ENCODE results near the gene UBAC1.

UBAC1 gene

DNA sequence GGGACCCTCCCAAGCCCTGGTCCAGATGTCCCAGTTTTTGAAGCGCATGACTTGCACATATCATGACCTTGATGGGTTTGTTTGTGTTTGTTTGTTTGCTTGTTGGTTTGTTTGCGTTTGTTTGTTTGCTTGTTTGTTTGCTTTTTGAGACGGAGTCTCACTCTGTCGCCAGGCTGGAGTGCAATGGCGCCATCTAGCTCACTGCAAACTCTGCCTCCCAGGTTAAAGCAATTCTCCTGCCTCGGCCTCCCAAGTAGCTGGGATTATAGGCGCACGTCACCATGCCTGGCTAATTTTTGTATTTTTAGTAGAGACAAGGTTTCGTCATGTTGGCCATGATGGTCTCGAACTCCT is 13.0 kb upstream of the UBAC1 start:
- TF ChIP-seq SIN3A (IDR thresholded peaks at IDR 0.05; ENCODE audit: borderline replicate concordance, insufficient read depth, low read length) (no peak), REST (IDR thresholded peaks at IDR 0.05; ENCODE audit: insufficient read depth in 1 of 2, low read depth in 2 of 2, low read length in 2 of 2) (no peak), FOXP2 (optimal IDR thresholded peaks at IDR 0.05; ENCODE audit: borderline replicate concordance, extremely low read depth, extremely low read length, insufficient read depth) (no peak), POLR2AphosphoS5 (IDR thresholded peaks at IDR 0.05; ENCODE audit: low read depth, low read length) (no peak), TAF1 (IDR thresholded peaks at IDR 0.05; ENCODE audit: borderline replicate concordance, insufficient read depth, low read length) (no peak)

- TF ChIP-seq REST (IDR thresholded peaks at IDR 0.05; ENCODE audit: insufficient read depth in 1 of 2, low read depth in 2 of 2, low read length in 2 of 2) (peak in 1 of 2 experiments; percentile 17; a peak in 1 of 4 replicates), POLR2AphosphoS5 (IDR thresholded peaks at IDR 0.05; ENCODE audit: low read depth, low read length) (no peak), TAF1 (IDR thresholded peaks at IDR 0.05; ENCODE audit: borderline replicate concordance, insufficient read depth, low read length) (no peak)
Observed at GRCh38 chr9:135973277-135974219, 12.4 kb upstream of the UBAC1 start.

GRCh38 chr9:135971892-135972291 is 10.7 kb upstream of the UBAC1 start:
- TF ChIP-seq POLR2AphosphoS5 (IDR thresholded peaks at IDR 0.05; ENCODE audit: low read depth, low read length), result no peak
- TF ChIP-seq SIN3A (IDR thresholded peaks at IDR 0.05; ENCODE audit: borderline replicate concordance, insufficient read depth, low read length), result 0 out of 2 replicates have a peak, but pooled peaks have one; percentile 63
- peak; percentile 98 to 99 for TF ChIP-seq REST (IDR thresholded peaks at IDR 0.05; ENCODE audit: insufficient read depth in 1 of 2, low read depth in 2 of 2, low read length in 2 of 2)

DNA sequence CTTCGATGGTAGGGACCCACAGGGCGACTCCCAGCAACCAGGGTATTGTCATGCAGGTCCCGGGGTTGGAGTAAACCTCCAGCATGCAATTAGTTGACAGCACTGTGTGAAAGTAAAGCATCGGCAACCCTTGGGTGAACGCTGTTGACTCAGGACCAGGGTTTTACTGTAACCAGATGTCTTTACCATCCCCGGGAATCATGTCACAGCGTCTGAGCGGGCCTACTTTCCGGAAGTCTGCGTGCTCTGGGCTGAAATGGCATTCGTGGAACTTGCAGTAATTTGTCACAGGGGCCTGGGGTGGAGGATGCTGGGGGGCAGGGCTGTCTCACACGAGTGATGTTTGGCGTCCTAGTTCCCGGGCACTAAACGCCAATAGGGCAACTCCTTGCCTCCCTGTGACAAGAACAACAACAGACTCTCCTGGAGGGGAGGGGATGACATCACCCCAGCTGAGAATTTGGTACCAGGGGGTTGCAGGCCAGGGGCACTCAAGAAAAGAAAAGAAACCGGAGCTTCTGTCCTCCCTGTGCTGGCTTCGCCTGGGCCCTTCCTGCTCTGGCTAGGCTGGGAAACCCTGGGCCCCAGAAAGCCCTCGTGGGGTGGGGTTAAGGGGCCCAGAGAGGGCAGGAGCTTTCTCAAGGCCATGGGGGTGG is 10.1 kb upstream of the UBAC1 start:
- TF ChIP-seq SIN3A (IDR thresholded peaks at IDR 0.05; ENCODE audit: borderline replicate concordance, insufficient read depth, low read length) (no peak), REST (IDR thresholded peaks at IDR 0.05; ENCODE audit: insufficient read depth in 1 of 2, low read depth in 2 of 2, low read length in 2 of 2) (no peak), POLR2AphosphoS5 (IDR thresholded peaks at IDR 0.05; ENCODE audit: low read depth, low read length) (no peak), FOXP2 (optimal IDR thresholded peaks at IDR 0.05; ENCODE audit: borderline replicate concordance, extremely low read depth, extremely low read length, insufficient read depth) (no peak), TAF1 (IDR thresholded peaks at IDR 0.05; ENCODE audit: borderline replicate concordance, insufficient read depth, low read length) (no peak)

Measured in PFSK-1 (cell line).